Measurements from ENCODE around the gene ADH1A.

ADH1A gene

GRCh38 chr4:99329876-99330275 lies 39.1 kb upstream of the ADH1A start:
- H4K8ac ChIP-seq (ENCODE audit: low read depth, low read length): no peak overlapping the region
- no peak overlapping the region for H3K4me3 ChIP-seq (ENCODE audit: low read length)
- H3K79me2 ChIP-seq (ENCODE audit: control insufficient read depth, insufficient read depth, low read length): no peaks in the 10 kb centered on the region
- WGBS (ENCODE audit: extremely low coverage, insufficient coverage, low lambda C conversion rate): no CpG with 5 or more reads among the region's 2 CpGs
- H3K23ac ChIP-seq (ENCODE audit: low read length): no peak overlapping the region
- DNase-seq: no peak
- H3K56ac ChIP-seq (ENCODE audit: low read length): no peak overlapping the region
- H2AK5ac ChIP-seq (ENCODE audit: low read length): no peak overlapping the region
- no peaks in the 10 kb centered on the region for H3K27me3 ChIP-seq (ENCODE audit: insufficient read depth, low read length, poor library complexity)
- no peak overlapping the region for H3K4ac ChIP-seq (ENCODE audit: low read depth, low read length)
- H3K18ac ChIP-seq (ENCODE audit: low read length): no peak overlapping the region
- no peaks in the 10 kb centered on the region for H3K36me3 ChIP-seq (ENCODE audit: control insufficient read depth, insufficient read depth, low read length)
- no peak overlapping the region for H3K4me2 ChIP-seq (ENCODE audit: low read length)
- no peaks in the 10 kb centered on the region for H3K79me1 ChIP-seq (ENCODE audit: low read length)
- no peak overlapping the region for H2BK5ac ChIP-seq (ENCODE audit: low read length)
- H2BK120ac ChIP-seq (ENCODE audit: low read depth, low read length): no peak overlapping the region
- H3K9ac ChIP-seq (ENCODE audit: low read length): no peak overlapping the region
- no peak overlapping the region for H3K27ac ChIP-seq (ENCODE audit: low read depth, low read length)
- no peak overlapping the region for H2BK15ac ChIP-seq (replicated peaks; ENCODE audit: low read depth)
- H4K5ac ChIP-seq (ENCODE audit: low read length): no peak overlapping the region
- H3K4me1 ChIP-seq (ENCODE audit: control insufficient read depth, low read depth, low read length): no peaks in the 10 kb centered on the region

- Histone ChIP-seq H3K27ac (ENCODE audit: low read depth, low read length) (no peak overlapping the region), H3K56ac (ENCODE audit: low read length) (no peak overlapping the region), H3K79me1 (ENCODE audit: low read length) (no peaks in the 10 kb centered on the region), H2AK5ac (ENCODE audit: low read length) (no peak overlapping the region), H4K8ac (ENCODE audit: low read depth, low read length) (no peak overlapping the region), H2BK120ac (ENCODE audit: low read depth, low read length) (no peak overlapping the region), H3K79me2 (ENCODE audit: control insufficient read depth, insufficient read depth, low read length) (no peaks in the 10 kb centered on the region), H3K36me3 (ENCODE audit: control insufficient read depth, insufficient read depth, low read length) (no peaks in the 10 kb centered on the region), H3K9ac (ENCODE audit: low read length) (no peak overlapping the region), H3K4me2 (ENCODE audit: low read length) (no peak overlapping the region), H3K18ac (ENCODE audit: low read length) (no peak overlapping the region), H2BK15ac (replicated peaks; ENCODE audit: low read depth) (no peak overlapping the region), H3K4me3 (ENCODE audit: low read length) (no peak overlapping the region), H3K4ac (ENCODE audit: low read depth, low read length) (no peak overlapping the region), H3K27me3 (ENCODE audit: insufficient read depth, low read length, poor library complexity) (no peaks in the 10 kb centered on the region), H3K4me1 (ENCODE audit: control insufficient read depth, low read depth, low read length) (no peaks in the 10 kb centered on the region), H3K23ac (ENCODE audit: low read length) (no peak overlapping the region), H2BK5ac (ENCODE audit: low read length) (no peak overlapping the region), H4K5ac (ENCODE audit: low read length) (no peak overlapping the region)
- no CpG with 5 or more reads among the region's 3 CpGs for whole genome bisulfite sequencing (ENCODE audit: extremely low coverage, insufficient coverage, low lambda C conversion rate)
- no peak for DNase-seq
These were observed 34.2 kb upstream of the ADH1A start for GRCh38 chr4:99324979-99325378.

- Histone ChIP-seq H3K23ac (ENCODE audit: low read length) (no peak overlapping the region), H3K27me3 (ENCODE audit: insufficient read depth, low read length, poor library complexity) (no peaks in the 10 kb centered on the region), H3K27ac (ENCODE audit: low read depth, low read length) (no peak overlapping the region), H3K36me3 (ENCODE audit: control insufficient read depth, insufficient read depth, low read length) (no peaks in the 10 kb centered on the region), H3K4me2 (ENCODE audit: low read length) (no peak overlapping the region), H3K4me3 (ENCODE audit: low read length) (no peak overlapping the region), H4K8ac (ENCODE audit: low read depth, low read length) (no peak overlapping the region), H3K4me1 (ENCODE audit: control insufficient read depth, low read depth, low read length) (no peaks in the 10 kb centered on the region), H3K18ac (ENCODE audit: low read length) (no peak overlapping the region), H3K4ac (ENCODE audit: low read depth, low read length) (no peak overlapping the region), H2BK120ac (ENCODE audit: low read depth, low read length) (no peak overlapping the region), H3K56ac (ENCODE audit: low read length) (no peak overlapping the region), H2AK5ac (ENCODE audit: low read length) (no peak overlapping the region), H2BK15ac (replicated peaks; ENCODE audit: low read depth) (no peak overlapping the region), H3K9ac (ENCODE audit: low read length) (no peak overlapping the region), H2BK5ac (ENCODE audit: low read length) (no peak overlapping the region), H3K79me1 (ENCODE audit: low read length) (no peaks in the 10 kb centered on the region), H4K5ac (ENCODE audit: low read length) (no peak overlapping the region), H3K79me2 (ENCODE audit: control insufficient read depth, insufficient read depth, low read length) (no peaks in the 10 kb centered on the region)
- WGBS (ENCODE audit: extremely low coverage, insufficient coverage, low lambda C conversion rate): no CpG with 5 or more reads among the region's 1 CpG
- no peak for DNase-seq
These were observed 33.6 kb upstream of the ADH1A start for GRCh38 chr4:99324361-99324760.

GRCh38 chr4:99323756-99324155 lies 33.0 kb upstream of the ADH1A start:
- no peak for DNase-seq

GRCh38 chr4:99321241-99322191 lies 30.7 kb upstream of the ADH1A start, which contains the start of gene ADH1B:
ADH1B (minus strand) TSS chr4:99321401; CDS start chr4:99321331, 70 bp downstream.
- no peak within 1 kb of the TSS for H2BK120ac ChIP-seq (ENCODE audit: low read depth, low read length)

More at GRCh38 chr4:99323756-99324155, 33.0 kb upstream of the ADH1A start:
- Histone ChIP-seq H3K79me1 (ENCODE audit: low read length) (no peaks in the 10 kb centered on the region), H3K4me3 (ENCODE audit: low read length) (no peak overlapping the region), H3K4me2 (ENCODE audit: low read length) (no peak overlapping the region), H3K9ac (ENCODE audit: low read length) (no peak overlapping the region), H2AK5ac (ENCODE audit: low read length) (no peak overlapping the region), H2BK120ac (ENCODE audit: low read depth, low read length) (no peak overlapping the region), H3K4me1 (ENCODE audit: control insufficient read depth, low read depth, low read length) (no peaks in the 10 kb centered on the region), H3K36me3 (ENCODE audit: control insufficient read depth, insufficient read depth, low read length) (no peaks in the 10 kb centered on the region), H3K27ac (ENCODE audit: low read depth, low read length) (no peak overlapping the region), H3K23ac (ENCODE audit: low read length) (no peak overlapping the region), H4K8ac (ENCODE audit: low read depth, low read length) (no peak overlapping the region), H4K5ac (ENCODE audit: low read length) (no peak overlapping the region), H2BK15ac (replicated peaks; ENCODE audit: low read depth) (no peak overlapping the region), H3K56ac (ENCODE audit: low read length) (no peak overlapping the region), H3K4ac (ENCODE audit: low read depth, low read length) (no peak overlapping the region), H2BK5ac (ENCODE audit: low read length) (no peak overlapping the region), H3K79me2 (ENCODE audit: control insufficient read depth, insufficient read depth, low read length) (no peaks in the 10 kb centered on the region), H3K27me3 (ENCODE audit: insufficient read depth, low read length, poor library complexity) (no peaks in the 10 kb centered on the region), H3K18ac (ENCODE audit: low read length) (no peak overlapping the region)
- WGBS (ENCODE audit: extremely low coverage, insufficient coverage, low lambda C conversion rate): no CpG with 5 or more reads among the region's 1 CpG

More at GRCh38 chr4:99321241-99322191, 30.7 kb upstream of the ADH1A start, which contains the start of gene ADH1B:
- Histone ChIP-seq H3K4me3 (ENCODE audit: low read length) (no peak within 1 kb of the TSS), H3K18ac (ENCODE audit: low read length) (no peak within 1 kb of the TSS), H3K23ac (ENCODE audit: low read length) (no peak within 1 kb of the TSS), H3K4ac (ENCODE audit: low read depth, low read length) (no peak within 1 kb of the TSS), H3K79me2 (ENCODE audit: control insufficient read depth, insufficient read depth, low read length) (no peaks in the 10 kb centered on the region), H2AK5ac (ENCODE audit: low read length) (no peak within 1 kb of the TSS), H3K9ac (ENCODE audit: low read length) (no peak within 1 kb of the TSS), H2BK15ac (replicated peaks; ENCODE audit: low read depth) (no peak within 1 kb of the TSS), H3K27me3 (ENCODE audit: insufficient read depth, low read length, poor library complexity) (no peaks in the 10 kb centered on the region), H3K36me3 (ENCODE audit: control insufficient read depth, insufficient read depth, low read length) (no peaks in the 10 kb centered on the region), H3K79me1 (ENCODE audit: low read length) (no peaks in the 10 kb centered on the region), H3K4me2 (ENCODE audit: low read length) (no peak within 1 kb of the TSS), H3K56ac (ENCODE audit: low read length) (no peak within 1 kb of the TSS), H3K27ac (ENCODE audit: low read depth, low read length) (no peak within 1 kb of the TSS), H3K4me1 (ENCODE audit: control insufficient read depth, low read depth, low read length) (no peaks in the 10 kb centered on the region), H4K5ac (ENCODE audit: low read length) (no peak within 1 kb of the TSS), H4K8ac (ENCODE audit: low read depth, low read length) (no peak within 1 kb of the TSS), H2BK5ac (ENCODE audit: low read length) (no peak within 1 kb of the TSS)
- DNase-seq: no peak
- WGBS (ENCODE audit: extremely low coverage, insufficient coverage, low lambda C conversion rate): no CpG with 5 or more reads among the region's 8 CpGs
